OCI-LY7 (cell line): ENCODE measurements around the gene EEF1AKMT1. TPM values are rescaled to one million over a fixed set of nuclear protein-coding genes. Genes with fewer than 3 reads are reported as not detected.

Experiments
- BruUV-seq: library from RNA; stranded (reverse); fragments of 400-500 nt; replicated peaks from 2 replicates; lab custom pipeline; 2021; lab: Mats Ljungman, UMichigan
- CTCF ChIA-PET: fragments of 300-600 bp; sonication (Branson Sonifier 250); formaldehyde crosslinking; loops from one replicate; lab custom pipeline; 2022; ENCODE audit warnings: antibody characterized with exemption; ENCODE audit not compliant: unreplicated experiment; lab: Charles Lee
- POLR2A ChIA-PET: fragments of 300-600 bp; sonication (Branson Sonifier 250); formaldehyde crosslinking; loops from one replicate; lab custom pipeline; 2022; ENCODE audit warnings: antibody characterized with exemption; lab: Charles Lee
- DNase-seq: peaks from one replicate; pipeline ENCODE4 v3.0.0-alpha.2; 2015; ENCODE audit warnings: low spot score
- H2AFZ ChIP-seq: fragments of 200-600 bp; sonication (generic), shearing (Covaris generic); 2 replicates; pipeline ENCODE4 v1.6.1; 2014; ENCODE audit warnings: mild to moderate bottlenecking, antibody characterized with exemption, low read length, moderate library complexity
- H3K27ac ChIP-seq: fragments of 200-600 bp; sonication (generic); 2 replicates; pipeline ENCODE4 v1.5.1; 2014; ENCODE audit warnings: mixed run types, low read depth, mild to moderate bottlenecking, moderate library complexity, low read length, inconsistent platforms; ENCODE audit not compliant: poor library complexity, severe bottlenecking
- H3K36me3 ChIP-seq: fragments of 200-600 bp; sonication (generic); 2 replicates; pipeline ENCODE4 v1.6.1; 2014; ENCODE audit warnings: mild to moderate bottlenecking, antibody characterized with exemption, low read length, moderate library complexity, mixed read lengths; ENCODE audit not compliant: insufficient read depth
- H3K4me1 ChIP-seq: fragments of 200-600 bp; sonication (generic); 2 replicates; pipeline ENCODE4 v1.5.1; 2014; ENCODE audit warnings: mild to moderate bottlenecking, low read length; ENCODE audit not compliant: insufficient read depth, poor library complexity, severe bottlenecking
- H3K4me2 ChIP-seq: fragments of 200-600 bp; sonication (generic); 2 replicates; pipeline ENCODE4 v1.6.1; 2014; ENCODE audit warnings: mild to moderate bottlenecking, low read length
- H3K4me3 ChIP-seq: fragments of 200-600 bp; sonication (generic); 2 replicates; pipeline ENCODE4 v1.5.1; 2014; ENCODE audit warnings: mild to moderate bottlenecking, low read depth, low read length; ENCODE audit not compliant: poor library complexity, severe bottlenecking
- H3K79me2 ChIP-seq: fragments of 200-600 bp; sonication (generic); 2 replicates; pipeline ENCODE4 v1.6.1; 2016; ENCODE audit warnings: low read depth, mild to moderate bottlenecking, low read length, moderate library complexity, mixed read lengths; ENCODE audit not compliant: insufficient read depth
- H3K9me2 ChIP-seq: fragments of 200-600 bp; sonication (generic); 2 replicates; pipeline ENCODE4 v1.6.1; 2016; ENCODE audit warnings: mild to moderate bottlenecking, low read length, mixed read lengths; ENCODE audit not compliant: insufficient read depth
- H3K9me3 ChIP-seq: fragments of 200-600 bp; sonication (generic); 2 replicates; pipeline ENCODE4 v1.6.1; 2014; ENCODE audit warnings: mild to moderate bottlenecking, mixed run types, low read length, mixed read lengths
- H4K20me1 ChIP-seq: fragments of 200-600 bp; sonication (generic); 2 replicates; pipeline ENCODE4 v1.6.1; 2014; ENCODE audit warnings: mild to moderate bottlenecking, antibody characterized with exemption, low read length, moderate library complexity, mixed read lengths; ENCODE audit not compliant: insufficient read depth
- EZH2phosphoT487 ChIP-seq: fragments of 200-600 bp; sonication (generic); IDR thresholded peaks from 2 replicates; pipeline ENCODE4 v1.6.1; 2018; ENCODE audit warnings: low read depth, borderline replicate concordance, mild to moderate bottlenecking, mixed run types, antibody characterized with exemption, low read length, moderate library complexity, mixed read lengths
- intact Hi-C: fragments of 100-400 bp; cut with micrococcal nuclease; formaldehyde crosslinking; loops from one replicate; pipeline ENCODE4 v1.10.0; 2022; ENCODE audit not compliant: unreplicated experiment
- total RNA-seq, 2 experiments: library from RNA; depleted of rRNA in 1 of 2; stranded (reverse); fragments of >200 nt in 1 of 2; shearing (Covaris generic) in 1 of 2; gene quantifications; 2 replicates each; pipeline ENCODE4 v1.2.3, GENCODE V29; 2014 to 2022
- TF ChIP-seq, protein P1 (sequence below): fragments of 200-600 bp; sonication (generic); conservative IDR thresholded peaks from 2 replicates; pipeline ENCODE4 v1.5.1; 2014; ENCODE audit warnings: mild to moderate bottlenecking, antibody characterized with exemption, low read length, moderate library complexity, mixed read lengths

EEF1AKMT1 gene
- total RNA-seq, 2 experiments from 2014 or later = 1.5 to 2.5 TPM

DNA sequence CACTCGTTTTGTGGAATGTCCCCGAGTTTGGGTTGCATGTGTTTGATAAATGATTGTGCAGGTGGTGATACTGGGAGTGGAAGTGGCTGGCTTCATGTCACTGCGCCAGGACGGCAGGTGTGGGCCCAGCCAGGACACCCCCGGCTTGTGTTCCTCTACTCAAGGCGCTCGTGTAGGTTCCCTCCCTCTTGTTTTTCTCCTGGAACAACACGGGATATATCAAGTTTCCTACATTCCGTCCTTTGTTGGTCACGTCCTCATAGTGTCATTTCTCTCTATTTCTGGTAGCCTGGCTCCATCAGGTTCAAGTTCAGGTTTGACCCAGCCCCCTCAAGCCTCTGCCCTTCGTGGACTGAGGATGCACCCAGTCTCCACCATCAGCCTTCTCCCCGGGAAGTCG is 54.0 kb downstream of the EEF1AKMT1 start:
- ChIA-PET CTCF (no interaction called here), POLR2A (interaction anchor here (0.6 kb wide), 1 partner anchor 67 kb away, joined by 3 read pairs; no protein-coding TSS in a partner anchor)
- Histone ChIP-seq H3K9me2 (no peaks in the 10 kb centered on the region), H2AFZ (no peak overlapping the region), H3K4me3 (no peak overlapping the region), H3K4me1 (no peaks in the 10 kb centered on the region), H3K27ac (no peak overlapping the region), H3K36me3 (no peaks in the 10 kb centered on the region), H3K79me2 (no peaks in the 10 kb centered on the region), H3K9me3 (no peaks in the 10 kb centered on the region), H3K4me2 (no peak overlapping the region), H4K20me1 (no peaks in the 10 kb centered on the region)
- no TSS peak for BruUV-seq
- TF ChIP-seq EZH2phosphoT487 = no peak
- TF ChIP-seq, protein P1, sequence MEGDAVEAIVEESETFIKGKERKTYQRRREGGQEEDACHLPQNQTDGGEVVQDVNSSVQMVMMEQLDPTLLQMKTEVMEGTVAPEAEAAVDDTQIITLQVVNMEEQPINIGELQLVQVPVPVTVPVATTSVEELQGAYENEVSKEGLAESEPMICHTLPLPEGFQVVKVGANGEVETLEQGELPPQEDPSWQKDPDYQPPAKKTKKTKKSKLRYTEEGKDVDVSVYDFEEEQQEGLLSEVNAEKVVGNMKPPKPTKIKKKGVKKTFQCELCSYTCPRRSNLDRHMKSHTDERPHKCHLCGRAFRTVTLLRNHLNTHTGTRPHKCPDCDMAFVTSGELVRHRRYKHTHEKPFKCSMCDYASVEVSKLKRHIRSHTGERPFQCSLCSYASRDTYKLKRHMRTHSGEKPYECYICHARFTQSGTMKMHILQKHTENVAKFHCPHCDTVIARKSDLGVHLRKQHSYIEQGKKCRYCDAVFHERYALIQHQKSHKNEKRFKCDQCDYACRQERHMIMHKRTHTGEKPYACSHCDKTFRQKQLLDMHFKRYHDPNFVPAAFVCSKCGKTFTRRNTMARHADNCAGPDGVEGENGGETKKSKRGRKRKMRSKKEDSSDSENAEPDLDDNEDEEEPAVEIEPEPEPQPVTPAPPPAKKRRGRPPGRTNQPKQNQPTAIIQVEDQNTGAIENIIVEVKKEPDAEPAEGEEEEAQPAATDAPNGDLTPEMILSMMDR = no peak
- intact Hi-C loops = no loop called here
- DNase-seq = no peak

GRCh38 chr13:20718958-20719566 is 54.7 kb downstream of the EEF1AKMT1 start:
- Histone ChIP-seq H4K20me1 (no peaks in the 10 kb centered on the region), H3K9me2 (no peaks in the 10 kb centered on the region), H2AFZ (no peak overlapping the region), H3K4me1 (no peaks in the 10 kb centered on the region), H3K36me3 (no peaks in the 10 kb centered on the region), H3K27ac (no peak overlapping the region), H3K4me2 (no peak overlapping the region), H3K79me2 (no peaks in the 10 kb centered on the region), H3K4me3 (no peak overlapping the region), H3K9me3 (no peaks in the 10 kb centered on the region)
- CTCF ChIA-PET = no interaction called here
- DNase-seq = no peak
- POLR2A ChIA-PET = no interaction called here
- TF ChIP-seq, protein P1 = no peak
- TF ChIP-seq EZH2phosphoT487 = no peak
- BruUV-seq = no TSS peak
- intact Hi-C loops = no loop called here

DNA sequence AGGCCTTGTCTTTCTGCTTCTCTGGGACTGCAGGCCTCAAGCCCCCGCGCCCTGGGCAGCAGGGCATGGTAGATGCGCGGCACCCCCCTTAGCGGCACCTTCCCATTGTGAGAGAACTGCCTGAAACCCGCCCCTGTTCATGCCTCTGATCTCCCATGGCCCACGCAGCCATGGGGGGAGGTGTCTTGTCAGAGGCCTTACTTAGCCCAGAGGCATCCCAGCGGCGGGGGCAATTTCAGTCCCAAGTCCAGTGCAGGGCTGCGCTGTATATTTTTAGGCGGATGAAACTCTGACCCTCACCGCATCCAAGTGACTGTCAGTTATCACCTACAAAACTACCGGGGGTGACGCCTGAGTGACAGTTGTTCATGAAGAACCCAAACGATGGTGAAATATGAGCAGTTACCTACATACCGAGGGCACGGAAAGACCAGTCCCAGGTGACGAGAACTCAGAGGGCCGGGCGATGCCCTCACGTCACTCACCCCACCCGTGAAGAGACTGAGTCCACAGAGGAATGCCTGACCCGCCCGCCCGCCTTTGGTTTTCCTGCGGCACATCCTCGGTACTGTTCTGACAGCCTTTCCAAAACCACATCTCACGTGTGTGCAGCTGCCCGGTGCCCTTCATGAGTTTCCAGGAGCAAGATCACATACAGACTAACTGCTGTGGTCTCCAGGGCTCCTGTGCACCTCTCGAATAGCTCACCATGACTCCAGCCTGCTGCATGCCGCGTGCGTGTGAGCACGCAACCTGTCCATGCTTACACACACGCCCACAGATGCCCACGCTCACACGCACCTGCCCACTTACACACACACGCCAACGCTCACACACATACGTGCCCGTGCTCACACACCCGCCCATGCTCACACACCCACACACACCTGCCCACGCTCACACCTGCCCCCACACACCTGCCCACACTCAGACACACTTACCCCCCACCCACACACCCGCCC is 55.9 kb downstream of the EEF1AKMT1 start:
- Histone ChIP-seq H3K4me2 (no peak overlapping the region), H3K36me3 (no peaks in the 10 kb centered on the region), H4K20me1 (no peaks in the 10 kb centered on the region), H3K4me1 (no peaks in the 10 kb centered on the region), H3K27ac (no peak overlapping the region), H3K79me2 (no peaks in the 10 kb centered on the region), H3K9me3 (no peaks in the 10 kb centered on the region), H2AFZ (no peak overlapping the region), H3K4me3 (no peak overlapping the region), H3K9me2 (no peaks in the 10 kb centered on the region)
- DNase-seq = no peak
- POLR2A ChIA-PET = no interaction called here
- TF ChIP-seq, protein P1 = no peak
- no peak for TF ChIP-seq EZH2phosphoT487
- intact Hi-C loops = no loop called here
- BruUV-seq = no TSS peak
- CTCF ChIA-PET = no interaction called here
